Neural cell (in vitro differentiated cells): ENCODE results near the gene MTCH1. TPM values are rescaled to one million over a fixed set of nuclear protein-coding genes. Genes with fewer than 3 reads are reported as not detected.
"Not testable (repeated sequence)": the region's sequence is repeated elsewhere in the genome, so short reads cannot be mapped to it uniquely, and the experiment has no call there.

Source experiments
- H2AFZ ChIP-seq: fragments of 200-600, 300-800 bp; sonication (generic), shearing (Covaris generic); 2 replicates; pipeline ENCODE4 v1.6.0; 2014; ENCODE audit warnings: low read depth, mild to moderate bottlenecking, antibody characterized with exemption, low read length, moderate library complexity
- H3F3A ChIP-seq: fragments of 200-600 bp; shearing (Covaris generic); 2 replicates; pipeline ENCODE4 v1.6.1; 2016; ENCODE audit warnings: mild to moderate bottlenecking, moderate library complexity, mixed read lengths, antibody characterized with exemption, low read length; ENCODE audit not compliant: insufficient read depth, poor library complexity, severe bottlenecking
- H3K27ac ChIP-seq: fragments of 200-600, 300-800 bp; sonication (generic), shearing (Covaris generic); 2 replicates; pipeline ENCODE4 v1.5.1; 2014; ENCODE audit warnings: mild to moderate bottlenecking, low read length, moderate library complexity
- H3K27me3 ChIP-seq: fragments of 300-800, 200-600 bp; sonication (generic), shearing (Covaris generic); 2 replicates; pipeline ENCODE4 v1.6.0; 2014; ENCODE audit warnings: mild to moderate bottlenecking, low read depth, low read length, moderate library complexity; ENCODE audit not compliant: insufficient read depth
- H3K36me3 ChIP-seq: fragments of 300-800, 200-600 bp; sonication (generic), shearing (Covaris generic); 2 replicates; pipeline ENCODE4 v1.5.1; 2014; ENCODE audit warnings: mild to moderate bottlenecking, antibody characterized with exemption, low read length, moderate library complexity; ENCODE audit not compliant: insufficient read depth
- H3K4me2 ChIP-seq: fragments of 300-800, 200-600 bp; sonication (generic), shearing (Covaris generic); 2 replicates; pipeline ENCODE4 v1.6.0; 2014; ENCODE audit warnings: mild to moderate bottlenecking, low read length
- H3K4me3 ChIP-seq: fragments of 300-800, 200-600 bp; sonication (generic), shearing (Covaris generic); 2 replicates; pipeline ENCODE4 v1.5.1; 2014; ENCODE audit warnings: mild to moderate bottlenecking, low read length, moderate library complexity
- H3K79me2 ChIP-seq: fragments of 200-600 bp; shearing (Covaris generic); replicated peaks from 2 replicates; pipeline ENCODE4 v1.6.0; 2014; ENCODE audit warnings: mild to moderate bottlenecking, low read length, moderate library complexity; ENCODE audit not compliant: insufficient read depth
- H3K9ac ChIP-seq: fragments of 300-800, 200-600 bp; sonication (generic), shearing (Covaris generic); 2 replicates; pipeline ENCODE4 v1.6.1; 2016; ENCODE audit warnings: mild to moderate bottlenecking, low read length, mixed read lengths
- H3K9me2 ChIP-seq: fragments of 200-600 bp; shearing (Covaris generic); 2 replicates; pipeline ENCODE4 v1.6.1; 2016; ENCODE audit warnings: mild to moderate bottlenecking, low read length, mixed read lengths; ENCODE audit not compliant: insufficient read depth
- H3K9me3 ChIP-seq: fragments of 200-600, 300-800 bp; sonication (generic), shearing (Covaris generic); 2 replicates; pipeline ENCODE4 v1.6.1; 2016; ENCODE audit warnings: mild to moderate bottlenecking, mixed run types, low read length, moderate library complexity, mixed read lengths
- H4K20me1 ChIP-seq: fragments of 200-600 bp; shearing (Covaris generic); 2 replicates; pipeline ENCODE4 v1.6.1; 2016; ENCODE audit warnings: mild to moderate bottlenecking, mixed run types; ENCODE audit not compliant: insufficient read depth
- CTCF ChIP-seq: fragments of 450-650 bp; IDR thresholded peaks from 2 replicates; pipeline ENCODE4 v1.5.1; 2014; ENCODE audit warnings: antibody characterized with exemption, mild to moderate bottlenecking, moderate library complexity; ENCODE audit not compliant: poor library complexity, severe bottlenecking
- EP300 ChIP-seq: fragments of 450-650 bp; conservative IDR thresholded peaks from 2 replicates; pipeline ENCODE4 v1.6.1; 2014; ENCODE audit warnings: antibody characterized with exemption, mild to moderate bottlenecking, moderate library complexity; ENCODE audit not compliant: poor library complexity, severe bottlenecking
- EZH2 ChIP-seq: fragments of 200-600, 300-800 bp; shearing (Covaris generic), sonication (generic); IDR thresholded peaks from 2 replicates; pipeline ENCODE4 v1.6.1; 2014; ENCODE audit warnings: antibody characterized with exemption, low read length, borderline replicate concordance, mild to moderate bottlenecking; ENCODE audit not compliant: insufficient read depth, poor library complexity, severe bottlenecking
- MXI1 ChIP-seq: fragments of 450-650 bp; conservative IDR thresholded peaks from 2 replicates; pipeline ENCODE4 v1.6.1; 2014; ENCODE audit warnings: antibody characterized with exemption, mild to moderate bottlenecking; ENCODE audit not compliant: poor library complexity, severe bottlenecking
- POLR2AphosphoS5 ChIP-seq: IDR thresholded peaks from 2 replicates; pipeline ENCODE4 v1.6.1; 2012
- REST ChIP-seq: IDR thresholded peaks from 2 replicates; pipeline ENCODE4 v1.6.1; 2012; ENCODE audit warnings: borderline replicate concordance
- SMC3 ChIP-seq: fragments of 450-650 bp; conservative IDR thresholded peaks from 2 replicates; pipeline ENCODE4 v1.6.1; 2014; ENCODE audit warnings: antibody characterized with exemption, mild to moderate bottlenecking, moderate library complexity; ENCODE audit not compliant: poor library complexity
- TAF1 ChIP-seq: IDR thresholded peaks from 2 replicates; pipeline ENCODE4 v1.6.1; 2012; ENCODE audit warnings: low read depth
- polyA plus RNA-seq: library from polyadenylated mRNA; depleted of rRNA; stranded (reverse); fragments of >200 nt; gene quantifications from 2 replicates; pipeline ENCODE4 v1.2.3, GENCODE V29; 2014

The MTCH1 gene
- polyA plus RNA-seq, 1 donor from 2014 or later, result 217 TPM

- Histone ChIP-seq H3K9ac (no peak overlapping the region), H3K36me3 (no peaks in the 10 kb centered on the region), H3K79me2 (no peaks in the 10 kb centered on the region), H3F3A (no peaks in the 10 kb centered on the region), H3K27ac (no peak overlapping the region), H3K4me2 (no peak overlapping the region), H3K9me3 (no peaks in the 10 kb centered on the region), H3K27me3 (no peaks in the 10 kb centered on the region), H3K9me2 (no peaks in the 10 kb centered on the region), H4K20me1 (no peaks in the 10 kb centered on the region), H2AFZ (no peak overlapping the region), H3K4me3 (no peak overlapping the region)
- TF ChIP-seq POLR2AphosphoS5 (no peak), EP300 (no peak)
These were observed 32.1 kb downstream of the MTCH1 start for GRCh38 chr6:36953931-36954261.

GRCh38 chr6:36949636-36950035, 36.4 kb downstream of the MTCH1 start:
- Histone ChIP-seq H3K27me3 (no peaks in the 10 kb centered on the region), H4K20me1 (no peaks in the 10 kb centered on the region), H3K9me3 (no peaks in the 10 kb centered on the region), H3K9me2 (no peaks in the 10 kb centered on the region), H3K4me3 (no peak overlapping the region), H3K27ac (no peak overlapping the region), H3F3A (no peaks in the 10 kb centered on the region), H3K36me3 (no peaks in the 10 kb centered on the region), H3K4me2 (no peak overlapping the region), H3K9ac (no peak overlapping the region), H2AFZ (no peak overlapping the region), H3K79me2 (no peaks in the 10 kb centered on the region)
- TF ChIP-seq MXI1 (no peak), SMC3 (no peak)

GRCh38 chr6:36949076-36949475, 36.9 kb downstream of the MTCH1 start:
- not testable (repeated sequence) for H2AFZ ChIP-seq, H4K20me1 ChIP-seq, H3K79me2 ChIP-seq, H3K4me2 ChIP-seq, H3F3A ChIP-seq, H3K9me2 ChIP-seq, H3K27me3 ChIP-seq, H3K27ac ChIP-seq, H3K36me3 ChIP-seq, H3K9ac ChIP-seq, H3K9me3 ChIP-seq, H3K4me3 ChIP-seq

- Histone ChIP-seq H3K36me3 (no peaks in the 10 kb centered on the region), H3K27me3 (no peaks in the 10 kb centered on the region), H2AFZ (no peak overlapping the region), H3K4me2 (no peak overlapping the region), H3K9me2 (no peaks in the 10 kb centered on the region), H3K79me2 (no peaks in the 10 kb centered on the region), H3F3A (no peaks in the 10 kb centered on the region), H3K27ac (no peak overlapping the region), H3K9ac (no peak overlapping the region), H4K20me1 (no peaks in the 10 kb centered on the region), H3K4me3 (no peak overlapping the region), H3K9me3 (no peaks in the 10 kb centered on the region)
- no peak for TF ChIP-seq EZH2
These were observed 38.2 kb downstream of the MTCH1 start for GRCh38 chr6:36947570-36948351.

GRCh38 chr6:36946526-36946925, 39.5 kb downstream of the MTCH1 start:
- no peaks in the 10 kb centered on the region for H3K79me2 ChIP-seq
- no peak overlapping the region for H3K4me2 ChIP-seq
- no peak overlapping the region for H3K9ac ChIP-seq
- H3K9me2 ChIP-seq, result no peaks in the 10 kb centered on the region
- no peaks in the 10 kb centered on the region for H3F3A ChIP-seq
- H2AFZ ChIP-seq, result no peak overlapping the region
- H3K9me3 ChIP-seq, result no peaks in the 10 kb centered on the region
- no peaks in the 10 kb centered on the region for H3K36me3 ChIP-seq
- H4K20me1 ChIP-seq, result no peaks in the 10 kb centered on the region
- no peak overlapping the region for H3K4me3 ChIP-seq
- H3K27ac ChIP-seq, result no peak overlapping the region
- no peaks in the 10 kb centered on the region for H3K27me3 ChIP-seq
- TF ChIP-seq EP300 (no peak), EZH2 (no peak), SMC3 (no peak), MXI1 (no peak), CTCF (no peak), POLR2AphosphoS5 (no peak), TAF1 (no peak), REST (no peak)
